RKO (cell line): ENCODE measurements around the gene SNRNP70.

Source experiments
- DNase-seq: peaks from one replicate; pipeline ENCODE4 v3.0.0-alpha.2; 2016; ENCODE audit warnings: low spot score

SNRNP70 gene

GRCh38 chr19:49101160-49101559, 15.9 kb downstream of the SNRNP70 start:
- no peak for DNase-seq

- no peak for DNase-seq
Measured at GRCh38 chr19:49102303-49102702, 17.1 kb downstream of the SNRNP70 start.

- no peak for DNase-seq
Measured at GRCh38 chr19:49103331-49104085, 18.3 kb downstream of the SNRNP70 start.

GRCh38 chr19:49104229-49104864, 19.1 kb downstream of the SNRNP70 start:
- DNase-seq, result no peak

- no peak for DNase-seq
Measured at GRCh38 chr19:49106648-49107135, 21.4 kb downstream of the SNRNP70 start.

- DNase-seq, result no peak
Measured at GRCh38 chr19:49107625-49108459, 22.6 kb downstream of the SNRNP70 start.

GRCh38 chr19:49109051-49109450, 23.8 kb downstream of the SNRNP70 start:
- no peak for DNase-seq

- DNase-seq, result no peak
Measured at GRCh38 chr19:49109569-49110233, 24.4 kb downstream of the SNRNP70 start.

GRCh38 chr19:49110567-49110966, 25.3 kb downstream of the SNRNP70 start:
- peak; percentile 43 for DNase-seq

- no peak for DNase-seq
Measured at GRCh38 chr19:49111218-49111998, 26.2 kb downstream of the SNRNP70 start.

- peak; percentile 74 for DNase-seq
Measured at GRCh38 chr19:49113762-49114629, 28.7 kb downstream of the SNRNP70 start, which contains the start of gene LIN7B. Gene LIN7B (plus strand): TSS chr19:49114370. CDS start chr19:49114405, 35 bp downstream.

GRCh38 chr19:49114630-49115363, 29.5 kb downstream of the SNRNP70 start:
- peak; percentile 81 for DNase-seq

GRCh38 chr19:49116544-49116943, 31.3 kb downstream of the SNRNP70 start:
- no peak for DNase-seq

- no peak for DNase-seq
Measured at GRCh38 chr19:49117677-49118564, 32.7 kb downstream of the SNRNP70 start.

GRCh38 chr19:49118565-49119410, 33.5 kb downstream of the SNRNP70 start, which contains the start of gene C19orf73:
Gene C19orf73 (minus strand): TSS chr19:49119143. CDS start chr19:49119022, 121 bp downstream.
- DNase-seq, result peak; percentile 95

- peak; percentile 73 for DNase-seq
Measured at GRCh38 chr19:49119411-49120324, 34.4 kb downstream of the SNRNP70 start, which contains the start of gene PPFIA3. Gene PPFIA3 (plus strand): TSS chr19:49119544. CDS start chr19:49127874, 8,330 bp downstream.
